Measurements from ENCODE around the gene PLG. TPM values are rescaled to one million over a fixed set of nuclear protein-coding genes. Genes with fewer than 3 reads are reported as not detected.
"Not testable (repeated sequence)": the region's sequence is repeated elsewhere in the genome, so short reads cannot be mapped to it uniquely, and the experiment has no call there.

The PLG gene
- total and polyA plus RNA-seq, 12 donors = not detected

DNA sequence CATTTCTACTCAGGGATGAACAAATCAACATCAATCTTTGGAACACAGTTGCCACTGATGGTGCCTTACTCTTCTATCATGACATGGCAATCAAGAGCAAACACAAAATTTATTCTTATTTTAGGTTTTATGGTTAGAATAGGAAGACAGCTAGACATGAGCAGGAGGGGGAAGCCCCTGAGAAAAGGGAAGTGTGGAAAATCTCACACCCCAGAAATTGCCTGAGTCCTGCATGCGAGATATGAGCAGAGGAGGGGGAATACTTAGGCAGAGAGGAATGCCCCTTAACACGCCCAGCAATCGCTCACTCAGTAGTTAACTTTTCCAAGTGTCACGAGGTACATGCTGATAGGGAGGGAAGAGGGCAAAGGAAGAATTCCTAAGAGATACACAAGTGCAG lies 79.3 kb downstream of the PLG start:
- TF ChIP-seq, protein P1, sequence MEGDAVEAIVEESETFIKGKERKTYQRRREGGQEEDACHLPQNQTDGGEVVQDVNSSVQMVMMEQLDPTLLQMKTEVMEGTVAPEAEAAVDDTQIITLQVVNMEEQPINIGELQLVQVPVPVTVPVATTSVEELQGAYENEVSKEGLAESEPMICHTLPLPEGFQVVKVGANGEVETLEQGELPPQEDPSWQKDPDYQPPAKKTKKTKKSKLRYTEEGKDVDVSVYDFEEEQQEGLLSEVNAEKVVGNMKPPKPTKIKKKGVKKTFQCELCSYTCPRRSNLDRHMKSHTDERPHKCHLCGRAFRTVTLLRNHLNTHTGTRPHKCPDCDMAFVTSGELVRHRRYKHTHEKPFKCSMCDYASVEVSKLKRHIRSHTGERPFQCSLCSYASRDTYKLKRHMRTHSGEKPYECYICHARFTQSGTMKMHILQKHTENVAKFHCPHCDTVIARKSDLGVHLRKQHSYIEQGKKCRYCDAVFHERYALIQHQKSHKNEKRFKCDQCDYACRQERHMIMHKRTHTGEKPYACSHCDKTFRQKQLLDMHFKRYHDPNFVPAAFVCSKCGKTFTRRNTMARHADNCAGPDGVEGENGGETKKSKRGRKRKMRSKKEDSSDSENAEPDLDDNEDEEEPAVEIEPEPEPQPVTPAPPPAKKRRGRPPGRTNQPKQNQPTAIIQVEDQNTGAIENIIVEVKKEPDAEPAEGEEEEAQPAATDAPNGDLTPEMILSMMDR (IDR thresholded peaks at IDR 0.05) = no peak
- ATAC-seq (no peak), DNase-seq (no peak)
- Histone ChIP-seq H3K4me1 (no peaks in the 10 kb centered on the region), H3K4me3 (no peak overlapping the region), H3K9me3 (no peaks in the 10 kb centered on the region), H3K36me3 (no peaks in the 10 kb centered on the region), H3K27ac (no peak overlapping the region), H3K27me3 (peaks cover 0 to 4% (median 0%) of the 10 kb centered on the region in 7 donors)
- intact Hi-C loops (cut with DNase I) = no loop called here
- WGBS, 2 donors = 57 to 65% methylated on average over 4 of the region's 4 CpGs

DNA sequence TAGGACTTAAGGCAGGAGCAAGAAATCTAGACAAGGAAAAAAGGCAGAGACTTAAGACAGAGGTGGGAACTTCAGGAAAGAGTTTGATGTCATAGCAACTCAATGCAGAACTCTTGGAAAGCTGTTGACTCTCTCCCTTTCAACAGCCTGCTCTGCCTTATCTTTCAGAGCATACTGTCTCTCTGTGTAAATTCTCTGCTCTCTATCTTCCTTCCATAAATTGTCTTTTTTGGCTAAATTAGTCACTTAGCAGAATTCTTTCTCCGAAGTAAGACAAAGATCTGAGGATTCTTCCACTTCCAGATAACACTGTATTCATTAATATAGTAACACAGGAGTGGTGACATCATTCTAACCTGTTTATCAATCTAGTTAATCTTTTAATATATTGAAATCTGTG lies 80.2 kb downstream of the PLG start:
- no peaks in the 10 kb centered on the region for H3K9me3 ChIP-seq
- no peak overlapping the region for H3K27ac ChIP-seq
- intact Hi-C loops (cut with DNase I) = no loop called here
- H3K27me3 ChIP-seq = peaks cover 0 to 4% (median 0%) of the 10 kb centered on the region in 7 donors
- ATAC-seq (no peak), DNase-seq (no peak)
- H3K4me1 ChIP-seq = no peaks in the 10 kb centered on the region
- no peak overlapping the region for H3K4me3 ChIP-seq
- 55% methylated on average over 1 of the region's 1 CpG for WGBS, 2 donors
- TF ChIP-seq, protein P1 (IDR thresholded peaks at IDR 0.05) = no peak
- no peaks in the 10 kb centered on the region for H3K36me3 ChIP-seq

DNA sequence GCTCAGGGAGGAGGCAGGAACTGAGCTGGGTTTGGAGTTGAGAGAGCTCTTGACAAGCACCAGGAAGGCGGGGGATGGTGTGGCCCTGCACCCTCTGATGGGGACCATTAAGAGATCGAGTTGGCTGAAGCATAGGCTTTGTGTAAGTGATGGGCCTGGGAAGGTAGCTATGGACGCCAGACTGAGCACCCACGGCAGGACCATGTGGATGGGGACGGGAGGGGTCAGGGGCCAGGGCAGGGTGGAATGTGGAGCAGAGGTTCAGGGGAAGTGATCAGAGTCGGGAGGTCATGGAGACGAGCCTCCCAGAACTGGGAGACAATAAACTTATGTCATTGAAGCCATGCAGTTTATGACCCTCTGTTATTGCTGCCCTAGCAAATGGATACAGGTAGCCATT lies 81.7 kb downstream of the PLG start:
- no peak for ATAC-seq
- H3K36me3 ChIP-seq = no peaks in the 10 kb centered on the region
- 63 to 69% methylated on average over 7 of the region's 7 CpGs for WGBS, 2 donors
- TF ChIP-seq, protein P1 (IDR thresholded peaks at IDR 0.05) = no peak
- no peak overlapping the region for H3K27ac ChIP-seq
- intact Hi-C loops (cut with DNase I) = no loop called here
- H3K9me3 ChIP-seq = no peaks in the 10 kb centered on the region
- DNase-seq = no peak
- H3K27me3 ChIP-seq = peaks cover 0 to 4% (median 0%) of the 10 kb centered on the region in 7 donors
- no peak overlapping the region for H3K4me3 ChIP-seq
- no peaks in the 10 kb centered on the region for H3K4me1 ChIP-seq

DNA sequence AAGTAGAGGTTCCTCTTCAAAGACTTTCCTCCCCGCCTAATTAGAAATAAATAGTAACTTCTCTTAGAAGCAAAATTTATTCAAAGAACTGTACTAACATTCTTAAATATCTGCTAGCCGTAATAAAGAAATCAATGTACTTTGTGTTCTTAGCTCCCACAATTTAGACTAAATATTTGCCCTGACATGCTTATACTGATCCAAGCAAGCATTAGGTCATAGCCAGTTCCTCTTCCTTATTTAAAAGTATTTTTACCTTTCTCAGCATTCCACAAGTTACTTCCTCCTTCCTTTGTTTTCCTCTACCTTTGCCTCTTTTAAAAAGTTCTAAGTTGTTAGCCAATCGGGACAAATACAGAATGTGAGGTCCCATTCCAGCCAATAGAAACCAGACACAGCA lies 86.1 kb downstream of the PLG start:
- 83 to 92% methylated on average over 3 of the region's 3 CpGs for WGBS, 2 donors
- H3K4me1 ChIP-seq; H3K9me3 ChIP-seq; ATAC-seq; H3K36me3 ChIP-seq; H3K27me3 ChIP-seq; H3K4me3 ChIP-seq; H3K27ac ChIP-seq; DNase-seq; intact Hi-C loops (cut with DNase I): not testable (repeated sequence)

DNA sequence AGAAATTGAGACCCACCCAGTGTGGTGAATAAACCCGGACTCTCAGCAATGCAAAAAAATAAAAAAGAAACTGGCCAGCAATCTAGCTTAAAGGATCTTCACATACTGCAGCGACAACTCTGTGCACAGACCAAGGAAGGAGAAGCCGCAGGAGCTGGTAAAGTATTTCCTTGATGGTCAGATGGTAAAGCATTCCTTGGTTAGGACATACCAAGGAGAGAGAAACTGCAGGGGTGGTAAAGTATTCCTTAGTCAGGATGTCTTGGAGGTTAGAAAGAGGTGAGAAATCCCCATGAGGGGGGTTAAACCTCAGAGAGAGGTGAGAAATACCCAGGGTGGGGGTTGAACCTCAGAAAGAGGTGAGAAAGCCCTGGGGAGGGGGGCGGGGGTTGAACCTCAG lies 86.8 kb downstream of the PLG start:
- Histone ChIP-seq H3K9me3 (no peaks in the 10 kb centered on the region), H3K4me1 (no peaks in the 10 kb centered on the region), H3K4me3 (no peak overlapping the region), H3K27ac (no peak overlapping the region), H3K36me3 (no peaks in the 10 kb centered on the region), H3K27me3 (peaks cover 0 to 4% (median 0%) of the 10 kb centered on the region in 7 donors)
- intact Hi-C loops (cut with DNase I) = no loop called here
- TF ChIP-seq, protein P1 (IDR thresholded peaks at IDR 0.05) = no peak
- 72 to 78% methylated on average over 4 of the region's 4 CpGs for WGBS, 2 donors
- ATAC-seq (no peak), DNase-seq (no peak)

Data from heart right ventricle (tissue), 16 donors.